SK-N-MC (cell line): Measurements from ENCODE around the gene LRRC61.

Source experiments
- EZH2 ChIP-seq: fragments of 200-600 bp; sonication (generic); IDR thresholded peaks from one replicate; pipeline ENCODE4 v1.6.1; 2017; ENCODE audit warnings: antibody characterized with exemption
- POLR2AphosphoS5 ChIP-seq: IDR thresholded peaks from 2 replicates; pipeline ENCODE4 v1.6.1; 2012; ENCODE audit warnings: mild to moderate bottlenecking, low read depth, low read length, borderline replicate concordance

DNA sequence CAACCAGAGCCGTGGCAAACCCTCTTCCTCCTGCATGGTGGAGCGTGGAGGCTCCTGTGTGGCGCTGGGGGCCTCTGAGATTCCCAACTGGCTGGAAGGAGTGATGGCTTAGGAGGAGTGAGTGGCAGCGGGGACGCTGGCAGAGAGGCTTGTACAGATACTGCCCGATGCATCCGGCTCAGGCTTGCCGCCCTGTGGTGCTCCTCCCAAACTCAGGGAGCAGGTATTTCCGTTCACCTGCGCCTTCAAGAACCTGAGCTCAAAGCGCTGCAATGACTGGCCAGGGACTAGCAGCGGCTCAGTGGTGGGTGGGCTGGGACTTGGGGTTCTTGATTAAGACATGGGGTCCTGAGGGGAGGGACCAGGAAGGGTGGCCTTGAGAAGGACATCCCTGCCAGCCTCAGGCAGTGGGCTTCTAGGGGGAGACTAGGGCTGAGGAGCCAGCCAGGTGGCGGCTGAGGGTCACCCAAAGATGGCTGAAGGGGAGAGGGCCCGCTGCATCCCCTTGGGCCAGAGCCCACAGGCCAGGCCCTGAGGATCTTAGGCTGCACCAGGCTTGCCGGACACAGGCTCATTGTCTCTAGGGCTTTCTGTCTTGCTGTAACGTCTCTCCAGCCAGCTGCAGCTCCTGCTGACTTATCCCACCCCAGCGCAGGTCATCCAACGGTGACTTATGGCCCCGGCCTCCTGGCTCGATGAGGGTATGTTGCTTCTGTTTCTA lies 59.1 kb downstream of the LRRC61 start:
- TF ChIP-seq POLR2AphosphoS5, result no peak
- no peak for TF ChIP-seq EZH2
